Fibroblast of mammary gland (primary cell): ENCODE results near the gene SH2D2A.

ENCODE experiments used
- DNase-seq: peaks from one replicate; pipeline ENCODE4 v3.0.0-alpha.2; 2010; ENCODE audit warnings: low read depth
- H3K4me3 ChIP-seq: 2 replicates; pipeline ENCODE4 v1.5.1; 2011; ENCODE audit warnings: low read depth, mild to moderate bottlenecking, low read length, moderate library complexity; ENCODE audit not compliant: control insufficient read depth
- CTCF ChIP-seq: conservative IDR thresholded peaks from 2 replicates; pipeline ENCODE4 v1.5.1; 2011; ENCODE audit warnings: low read depth, low read length, inconsistent platforms; ENCODE audit not compliant: control insufficient read depth, insufficient read depth

SH2D2A gene

GRCh38 chr1:156811168-156811567 lies 5.5 kb downstream of the SH2D2A start:
- H3K4me3 ChIP-seq = no peak overlapping the region
- no peak for DNase-seq
- no peak for TF ChIP-seq CTCF

- TF ChIP-seq CTCF = no peak
- no peak for DNase-seq
These were observed 6.8 kb downstream of the SH2D2A start for GRCh38 chr1:156809711-156810366.

GRCh38 chr1:156809281-156809680 lies 7.4 kb downstream of the SH2D2A start:
- no peak overlapping the region for H3K4me3 ChIP-seq
- no peak for TF ChIP-seq CTCF
- no peak for DNase-seq

More at GRCh38 chr1:156809711-156810366, 6.8 kb downstream of the SH2D2A start:
- no peak overlapping the region for H3K4me3 ChIP-seq

- H3K4me3 ChIP-seq = no peak overlapping the region
- no peak for DNase-seq
- TF ChIP-seq CTCF = no peak
These were observed 8.2 kb downstream of the SH2D2A start for GRCh38 chr1:156808186-156809030.

- no peak for DNase-seq
- no peak overlapping the region for H3K4me3 ChIP-seq
- no peak for TF ChIP-seq CTCF
These were observed 9.0 kb downstream of the SH2D2A start for GRCh38 chr1:156807627-156808026.

- peak; percentile 35 for DNase-seq
- no peak overlapping the region for H3K4me3 ChIP-seq
- no peak for TF ChIP-seq CTCF
These were observed 9.9 kb downstream of the SH2D2A start for GRCh38 chr1:156806512-156807440.
